Tibial nerve (tissue), 4 donors: ENCODE results near the gene ALG6. TPM values are rescaled to one million over a fixed set of nuclear protein-coding genes. Genes with fewer than 3 reads are reported as not detected.

Source experiments
- DNase-seq, 2 donors: peaks; one replicate each; pipeline ENCODE4 v3.0.0-alpha.2; 2019; ENCODE audit warnings: low spot score in 2 of 2
- H3K27ac ChIP-seq, 4 donors: fragments of 200-600 bp; sonication (generic) in 3 of 4; one replicate each; pipeline ENCODE4 v1.5.1; 2017 to 2019; ENCODE audit warnings: mild to moderate bottlenecking in 1 of 4
- H3K27me3 ChIP-seq, 2 donors: fragments of 200-600 bp; sonication (generic) in 1 of 2; one replicate each; pipeline versions ENCODE4 v1.5.1 to v1.6.0; 2017 to 2019
- H3K36me3 ChIP-seq, 3 donors: fragments of 200-600 bp; sonication (generic); one replicate each; pipeline ENCODE4 v1.5.1; 2018 to 2019
- H3K4me1 ChIP-seq, 4 donors: fragments of 200-600 bp; sonication (generic) in 3 of 4; one replicate each; pipeline ENCODE4 v1.5.1; 2017 to 2019
- H3K4me3 ChIP-seq, 4 donors: fragments of 200-600 bp; sonication (generic) in 3 of 4; one replicate each; pipeline ENCODE4 v1.5.1; 2017 to 2019; ENCODE audit warnings: mild to moderate bottlenecking in 1 of 4, moderate library complexity in 1 of 4
- H3K9me3 ChIP-seq, 4 donors: fragments of 200-600 bp; sonication (generic) in 3 of 4; one replicate each; pipeline ENCODE4 v1.5.1; 2017 to 2019
- EP300 ChIP-seq, 2 donors: sonication (generic); formaldehyde crosslinking; IDR thresholded peaks; one replicate each; pipeline ENCODE4 v1.6.1; 2017; ENCODE audit warnings: antibody characterized with exemption in 2 of 2, mild to moderate bottlenecking in 1 of 2
- POLR2A ChIP-seq, 2 donors: fragments of 450-650 bp; IDR thresholded peaks; one replicate each; pipeline ENCODE4 v1.6.1; 2017; ENCODE audit warnings: antibody characterized with exemption in 2 of 2, mild to moderate bottlenecking in 2 of 2, moderate library complexity in 2 of 2
- WGBS, 2 donors: methylation state at CpG; one replicate each; pipeline ENCODE4 v1.1.5; 2018; 5-methylcytosine and 5-hydroxymethylcytosine counted together
- total RNA-seq, 4 donors: library from RNA; depleted of rRNA; stranded (reverse); fragments of >200 nt; gene quantifications; one replicate each; pipeline ENCODE4 v1.1.0, GENCODE V29; 2016
- TF ChIP-seq, protein P1 (sequence below), 5 experiments: fragments of 200-600 bp in 3 of 5; fragments of 450-650 bp in 2 of 5; sonication (generic) in 3 of 5; IDR thresholded peaks; one replicate each; pipeline ENCODE4 v1.5.1; 2016 to 2019; ENCODE audit warnings: antibody characterized with exemption in 5 of 5, mild to moderate bottlenecking in 3 of 5, moderate library complexity in 2 of 5

The ALG6 gene
- total RNA-seq, 4 donors from 2014 or later, result 6.6 to 16.8 (median 13.5) TPM

DNA sequence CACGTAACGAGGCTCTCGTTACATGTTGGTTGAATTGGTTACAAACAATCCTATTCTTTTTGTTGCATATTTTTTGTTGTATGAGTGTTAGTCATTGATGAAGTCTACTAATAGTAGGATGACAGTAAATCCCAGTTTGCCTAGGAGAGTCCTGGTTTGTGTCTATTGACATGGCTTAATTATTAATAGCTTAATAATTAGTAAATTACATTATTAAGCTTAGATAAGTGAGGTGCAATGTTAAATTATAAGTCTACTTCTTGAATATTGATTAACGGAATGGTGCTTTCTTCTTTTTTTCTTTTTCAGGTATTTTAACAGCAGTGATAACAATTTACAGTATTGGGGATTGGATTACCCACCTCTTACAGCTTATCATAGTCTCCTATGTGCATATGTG lies 34.5 kb downstream of the ALG6 start:
- Histone ChIP-seq H3K36me3 (peaks cover 0 to 50% (median 0%) of the 10 kb centered on the region in 3 donors), H3K4me3 (no peak overlapping the region), H3K9me3 (no peaks in the 10 kb centered on the region), H3K4me1 (no peaks in the 10 kb centered on the region), H3K27me3 (no peaks in the 10 kb centered on the region), H3K27ac (no peak overlapping the region)
- WGBS, 2 donors, result 73 to 87% methylated on average over 4 of the region's 4 CpGs
- TF ChIP-seq POLR2A (IDR thresholded peaks at IDR 0.05) (no peak), EP300 (IDR thresholded peaks at IDR 0.05) (no peak)
- TF ChIP-seq, protein P1, sequence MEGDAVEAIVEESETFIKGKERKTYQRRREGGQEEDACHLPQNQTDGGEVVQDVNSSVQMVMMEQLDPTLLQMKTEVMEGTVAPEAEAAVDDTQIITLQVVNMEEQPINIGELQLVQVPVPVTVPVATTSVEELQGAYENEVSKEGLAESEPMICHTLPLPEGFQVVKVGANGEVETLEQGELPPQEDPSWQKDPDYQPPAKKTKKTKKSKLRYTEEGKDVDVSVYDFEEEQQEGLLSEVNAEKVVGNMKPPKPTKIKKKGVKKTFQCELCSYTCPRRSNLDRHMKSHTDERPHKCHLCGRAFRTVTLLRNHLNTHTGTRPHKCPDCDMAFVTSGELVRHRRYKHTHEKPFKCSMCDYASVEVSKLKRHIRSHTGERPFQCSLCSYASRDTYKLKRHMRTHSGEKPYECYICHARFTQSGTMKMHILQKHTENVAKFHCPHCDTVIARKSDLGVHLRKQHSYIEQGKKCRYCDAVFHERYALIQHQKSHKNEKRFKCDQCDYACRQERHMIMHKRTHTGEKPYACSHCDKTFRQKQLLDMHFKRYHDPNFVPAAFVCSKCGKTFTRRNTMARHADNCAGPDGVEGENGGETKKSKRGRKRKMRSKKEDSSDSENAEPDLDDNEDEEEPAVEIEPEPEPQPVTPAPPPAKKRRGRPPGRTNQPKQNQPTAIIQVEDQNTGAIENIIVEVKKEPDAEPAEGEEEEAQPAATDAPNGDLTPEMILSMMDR (IDR thresholded peaks at IDR 0.05), result no peak
- no peak for DNase-seq

DNA sequence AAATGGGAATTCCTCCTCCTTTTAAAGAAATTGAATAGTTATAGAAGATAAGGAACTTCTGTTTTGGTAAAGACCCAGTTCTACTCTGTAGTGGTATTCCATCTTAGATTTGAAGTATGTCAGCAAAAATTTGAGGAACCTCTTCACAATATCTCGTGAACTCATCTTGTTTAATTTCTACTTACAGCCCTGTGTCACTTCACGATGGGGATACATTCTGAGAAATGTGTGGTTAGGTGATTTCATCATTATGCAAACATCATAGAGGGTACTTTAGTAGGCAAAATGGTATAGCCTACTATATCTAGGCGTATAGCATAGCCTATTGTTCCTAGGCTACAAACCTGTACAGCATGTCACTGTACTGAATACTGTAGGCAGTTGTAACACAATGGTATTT lies 36.0 kb downstream of the ALG6 start:
- TF ChIP-seq, protein P1 (IDR thresholded peaks at IDR 0.05), result no peak
- TF ChIP-seq EP300 (IDR thresholded peaks at IDR 0.05) (no peak), POLR2A (IDR thresholded peaks at IDR 0.05) (no peak)
- H3K4me1 ChIP-seq, result no peaks in the 10 kb centered on the region
- peaks cover 0 to 43% (median 0%) of the 10 kb centered on the region in 3 donors for H3K36me3 ChIP-seq
- no peaks in the 10 kb centered on the region for H3K9me3 ChIP-seq
- H3K27ac ChIP-seq, result no peak overlapping the region
- DNase-seq, result no peak
- H3K27me3 ChIP-seq, result no peaks in the 10 kb centered on the region
- WGBS, 2 donors, result 64 to 82% methylated on average over 3 of the region's 3 CpGs
- H3K4me3 ChIP-seq, result no peak overlapping the region

DNA sequence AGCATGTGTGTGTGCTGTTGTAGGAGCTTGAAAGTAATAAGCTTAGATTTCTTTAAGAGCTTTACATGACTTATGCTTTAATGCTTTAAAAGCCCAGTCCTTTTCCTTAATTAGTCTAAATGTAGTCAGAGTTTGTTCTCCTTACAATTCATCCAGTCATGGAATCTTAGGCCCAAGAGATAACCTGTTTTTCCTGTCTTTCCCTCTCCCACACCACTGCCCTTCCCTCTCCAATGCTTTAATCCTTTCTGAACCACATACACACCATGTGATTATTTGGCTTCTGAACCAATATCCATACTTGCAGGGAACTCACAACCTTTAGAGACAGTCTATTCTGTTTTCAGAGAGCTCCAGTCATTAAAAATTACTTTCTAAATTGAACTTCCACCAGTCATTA lies 37.6 kb downstream of the ALG6 start:
- Histone ChIP-seq H3K4me3 (no peak overlapping the region), H3K36me3 (peaks cover 0 to 39% (median 0%) of the 10 kb centered on the region in 3 donors), H3K9me3 (no peaks in the 10 kb centered on the region), H3K4me1 (no peaks in the 10 kb centered on the region), H3K27ac (no peak overlapping the region), H3K27me3 (no peaks in the 10 kb centered on the region)
- no peak for DNase-seq
- TF ChIP-seq, protein P1 (IDR thresholded peaks at IDR 0.05), result no peak
- TF ChIP-seq POLR2A (IDR thresholded peaks at IDR 0.05) (no peak), EP300 (IDR thresholded peaks at IDR 0.05) (no peak)

DNA sequence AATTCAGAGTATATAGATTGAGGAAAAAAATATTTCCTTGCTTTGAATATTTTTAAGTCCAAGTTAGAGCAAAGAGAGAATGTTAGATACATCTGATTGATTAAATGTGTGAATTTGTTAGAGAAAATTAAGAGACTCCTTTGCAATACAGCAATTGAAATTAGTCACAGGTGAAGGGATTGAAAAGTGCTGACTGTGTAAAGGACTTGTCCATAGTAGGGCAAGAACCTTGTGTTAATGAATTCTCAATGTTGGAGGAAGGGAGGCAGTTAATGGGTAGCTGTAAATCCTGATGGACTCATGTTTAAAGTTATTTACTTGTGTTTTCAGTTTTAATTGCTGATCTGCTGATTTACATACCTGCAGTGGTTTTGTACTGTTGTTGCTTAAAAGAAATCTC lies 38.6 kb downstream of the ALG6 start:
- Histone ChIP-seq H3K36me3 (peaks cover 0 to 36% (median 0%) of the 10 kb centered on the region in 3 donors), H3K4me1 (peaks cover 0 to 3% (median 0%) of the 10 kb centered on the region in 4 donors), H3K27me3 (no peaks in the 10 kb centered on the region), H3K9me3 (no peaks in the 10 kb centered on the region), H3K27ac (no peak overlapping the region), H3K4me3 (no peak overlapping the region)
- DNase-seq, result no peak
- TF ChIP-seq POLR2A (IDR thresholded peaks at IDR 0.05) (no peak), EP300 (IDR thresholded peaks at IDR 0.05) (no peak)
- TF ChIP-seq, protein P1 (IDR thresholded peaks at IDR 0.05), result no peak

DNA sequence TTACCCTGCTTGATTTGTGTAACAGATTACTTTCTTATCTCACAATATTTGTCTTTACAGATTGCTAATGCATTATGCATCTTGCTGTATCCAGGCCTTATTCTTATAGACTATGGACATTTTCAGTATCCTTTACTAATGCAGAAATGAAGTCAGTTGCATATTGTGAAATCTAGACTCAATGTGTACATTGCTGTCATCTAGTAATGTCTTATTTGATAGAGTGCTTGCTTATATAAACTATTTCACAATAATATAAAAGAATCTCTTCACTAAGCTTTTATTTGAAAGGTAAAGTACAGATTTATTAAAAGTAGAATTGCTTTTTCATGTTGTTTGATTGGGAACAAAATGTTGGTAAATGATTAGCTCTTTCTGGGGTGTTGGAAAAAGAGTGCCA lies 39.6 kb downstream of the ALG6 start:
- H3K27me3 ChIP-seq, result no peaks in the 10 kb centered on the region
- DNase-seq, result no peak
- peaks cover 0 to 10% (median 0%) of the 10 kb centered on the region in 4 donors for H3K4me1 ChIP-seq
- H3K27ac ChIP-seq, result no peak overlapping the region
- no peak overlapping the region for H3K4me3 ChIP-seq
- TF ChIP-seq POLR2A (IDR thresholded peaks at IDR 0.05) (no peak), EP300 (IDR thresholded peaks at IDR 0.05) (no peak)
- TF ChIP-seq, protein P1 (IDR thresholded peaks at IDR 0.05), result no peak
- H3K36me3 ChIP-seq, result peaks cover 0 to 30% (median 0%) of the 10 kb centered on the region in 3 donors
- no peaks in the 10 kb centered on the region for H3K9me3 ChIP-seq
